Ovary (tissue), 3 donors: ENCODE results near the gene SELENOM.

Experiments used
- EP300 ChIP-seq: sonication (generic); formaldehyde crosslinking; IDR thresholded peaks from one replicate; pipeline ENCODE4 v1.6.1; 2017; ENCODE audit warnings: antibody characterized with exemption
- POLR2A ChIP-seq: fragments of 450-650 bp; IDR thresholded peaks from one replicate; pipeline ENCODE4 v1.6.1; 2017; ENCODE audit warnings: antibody characterized with exemption, mild to moderate bottlenecking, moderate library complexity
- TF ChIP-seq, protein P1 (sequence below), 3 donors: fragments of 450-650 bp in 2 of 3; fragments of 200-600 bp in 1 of 3; IDR thresholded peaks; one replicate each; pipeline versions ENCODE4 v1.5.1 to v1.8.0; 2016 to 2022; ENCODE audit warnings: antibody characterized with exemption in 3 of 3, mild to moderate bottlenecking in 1 of 3
- donor health status: DM: no; HTN: no; CAD: no.

DNA sequence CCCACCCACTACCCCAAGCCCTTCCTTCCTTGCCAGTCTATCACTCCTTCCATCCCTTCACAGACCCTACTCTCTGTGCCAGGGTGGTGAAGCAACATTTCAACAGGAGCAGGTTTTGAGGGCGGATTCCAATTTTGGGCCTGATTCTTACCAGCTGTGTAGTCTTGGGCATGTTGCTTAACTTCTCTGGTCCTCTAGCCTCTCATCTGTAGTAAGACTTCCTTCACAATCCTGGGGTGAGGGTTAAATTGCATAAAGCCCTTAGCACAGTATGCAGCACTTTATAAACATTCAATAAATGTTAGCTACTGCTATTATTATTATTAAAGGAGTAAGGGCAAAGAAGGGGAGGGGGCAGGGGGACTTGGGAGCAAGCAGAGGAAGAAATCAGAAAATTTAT, 47.6 kb upstream of the SELENOM start:
- TF ChIP-seq, protein P1, sequence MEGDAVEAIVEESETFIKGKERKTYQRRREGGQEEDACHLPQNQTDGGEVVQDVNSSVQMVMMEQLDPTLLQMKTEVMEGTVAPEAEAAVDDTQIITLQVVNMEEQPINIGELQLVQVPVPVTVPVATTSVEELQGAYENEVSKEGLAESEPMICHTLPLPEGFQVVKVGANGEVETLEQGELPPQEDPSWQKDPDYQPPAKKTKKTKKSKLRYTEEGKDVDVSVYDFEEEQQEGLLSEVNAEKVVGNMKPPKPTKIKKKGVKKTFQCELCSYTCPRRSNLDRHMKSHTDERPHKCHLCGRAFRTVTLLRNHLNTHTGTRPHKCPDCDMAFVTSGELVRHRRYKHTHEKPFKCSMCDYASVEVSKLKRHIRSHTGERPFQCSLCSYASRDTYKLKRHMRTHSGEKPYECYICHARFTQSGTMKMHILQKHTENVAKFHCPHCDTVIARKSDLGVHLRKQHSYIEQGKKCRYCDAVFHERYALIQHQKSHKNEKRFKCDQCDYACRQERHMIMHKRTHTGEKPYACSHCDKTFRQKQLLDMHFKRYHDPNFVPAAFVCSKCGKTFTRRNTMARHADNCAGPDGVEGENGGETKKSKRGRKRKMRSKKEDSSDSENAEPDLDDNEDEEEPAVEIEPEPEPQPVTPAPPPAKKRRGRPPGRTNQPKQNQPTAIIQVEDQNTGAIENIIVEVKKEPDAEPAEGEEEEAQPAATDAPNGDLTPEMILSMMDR (IDR thresholded peaks at IDR 0.05) = no peak
- TF ChIP-seq POLR2A (no peak), EP300 (no peak)
